Measurements from ENCODE around the gene MCUB. TPM values are rescaled to one million over a fixed set of nuclear protein-coding genes. Genes with fewer than 3 reads are reported as not detected.
"Not testable (repeated sequence)": the region's sequence is repeated elsewhere in the genome, so short reads cannot be mapped to it uniquely, and the experiment has no call there.

Gene MCUB
- total and polyA plus RNA-seq, 3 experiments from 2014 or later, result 68.7 to 159 (median 71.6) TPM

GRCh38 chr4:109579997-109580396 lies 20.0 kb downstream of the MCUB start:
- H3K4me1 Mint-ChIP-seq, result peaks cover 50 to 71% (median 66%) of the 10 kb centered on the region in 3 donors

GRCh38 chr4:109588176-109588575 lies 28.1 kb downstream of the MCUB start:
- Histone ChIP-seq H3K4me3 (ENCODE audit: low read length) (peak overlapping the region; percentile 21), H3K36me3 (ENCODE audit: insufficient read depth, low read length) (no peaks in the 10 kb centered on the region), H3K27ac (ENCODE audit: low read depth, low read length) (no peak overlapping the region), H3K9me3 (ENCODE audit: low read length) (no peaks in the 10 kb centered on the region), H3K4me1 (ENCODE audit: insufficient read depth, low read length) (peaks cover 40% of the 10 kb centered on the region), H3K27me3 (ENCODE audit: insufficient read depth, low read length, poor library complexity, severe bottlenecking) (no peaks in the 10 kb centered on the region)
- no peaks in the 10 kb centered on the region for H3K9me3 Mint-ChIP-seq
- H3K4me1 Mint-ChIP-seq, result peaks cover 77 to 98% (median 81%) of the 10 kb centered on the region in 3 donors
- POLR2A ChIA-PET, result interaction anchor here (0.7 kb wide), 1 partner anchor 27 kb away, joined by 4 read pairs; no protein-coding TSS in a partner anchor
- CTCF ChIA-PET, result no interaction called here
- H3K36me3 Mint-ChIP-seq, result peaks cover 4 to 15% (median 5%) of the 10 kb centered on the region in 3 donors
- peak overlapping the region in 7 of 8 donors; percentile 8 to 61 (median 40) for H3K27ac Mint-ChIP-seq
- no peak for DNase-seq
- H3K4me3 Mint-ChIP-seq, result peak overlapping the region in 2 of 7 donors; percentile 44 to 60
- H3K27me3 Mint-ChIP-seq, result no peaks in the 10 kb centered on the region

More at GRCh38 chr4:109579997-109580396, 20.0 kb downstream of the MCUB start:
- H3K9me3 ChIP-seq (ENCODE audit: low read length); H3K36me3 ChIP-seq (ENCODE audit: insufficient read depth, low read length); H3K4me3 ChIP-seq (ENCODE audit: low read length); H3K27ac ChIP-seq (ENCODE audit: low read depth, low read length); DNase-seq; H3K27ac Mint-ChIP-seq; H3K9me3 Mint-ChIP-seq; H3K4me3 Mint-ChIP-seq; H3K27me3 Mint-ChIP-seq; H3K27me3 ChIP-seq (ENCODE audit: insufficient read depth, low read length, poor library complexity, severe bottlenecking); CTCF ChIA-PET; POLR2A ChIA-PET: not testable (repeated sequence)
- peaks cover 22% of the 10 kb centered on the region for H3K4me1 ChIP-seq (ENCODE audit: insufficient read depth, low read length)
- peaks cover 7 to 38% (median 26%) of the 10 kb centered on the region in 3 donors for H3K36me3 Mint-ChIP-seq

- no peak overlapping the region for H3K27ac ChIP-seq (ENCODE audit: low read depth, low read length)
- Mint-ChIP-seq H3K4me1 (peaks cover 74 to 98% (median 81%) of the 10 kb centered on the region in 3 donors), H3K9me3 (no peaks in the 10 kb centered on the region), H3K27ac (peak overlapping the region in 7 of 8 donors; percentile 2 to 77 (median 31)), H3K4me3 (peak overlapping the region in 2 of 7 donors; percentile 25 to 42), H3K36me3 (peaks cover 0 to 17% (median 4%) of the 10 kb centered on the region in 3 donors), H3K27me3 (no peaks in the 10 kb centered on the region)
- DNase-seq, result no peak
- peaks cover 40% of the 10 kb centered on the region for H3K4me1 ChIP-seq (ENCODE audit: insufficient read depth, low read length)
- no peaks in the 10 kb centered on the region for H3K36me3 ChIP-seq (ENCODE audit: insufficient read depth, low read length)
- no peaks in the 10 kb centered on the region for H3K9me3 ChIP-seq (ENCODE audit: low read length)
- H3K4me3 ChIP-seq (ENCODE audit: low read length), result no peak overlapping the region
- ChIA-PET CTCF (no interaction called here), POLR2A (no interaction called here)
- no peaks in the 10 kb centered on the region for H3K27me3 ChIP-seq (ENCODE audit: insufficient read depth, low read length, poor library complexity, severe bottlenecking)
Observed at GRCh38 chr4:109589119-109589518, 29.1 kb downstream of the MCUB start.

- ChIA-PET POLR2A (no interaction called here), CTCF (no interaction called here)
- Histone ChIP-seq H3K4me3 (ENCODE audit: low read length) (no peak overlapping the region), H3K36me3 (ENCODE audit: insufficient read depth, low read length) (no peaks in the 10 kb centered on the region), H3K9me3 (ENCODE audit: low read length) (no peaks in the 10 kb centered on the region), H3K27ac (ENCODE audit: low read depth, low read length) (no peak overlapping the region), H3K27me3 (ENCODE audit: insufficient read depth, low read length, poor library complexity, severe bottlenecking) (no peaks in the 10 kb centered on the region), H3K4me1 (ENCODE audit: insufficient read depth, low read length) (peaks cover 40% of the 10 kb centered on the region)
- Mint-ChIP-seq H3K27ac (peak overlapping the region in 4 of 8 donors; percentile 31 to 77 (median 59)), H3K4me1 (peaks cover 69 to 97% (median 78%) of the 10 kb centered on the region in 3 donors), H3K9me3 (no peaks in the 10 kb centered on the region), H3K36me3 (peaks cover 0 to 17% (median 4%) of the 10 kb centered on the region in 3 donors), H3K4me3 (peak overlapping the region in 2 of 7 donors; percentile 25 to 42), H3K27me3 (no peaks in the 10 kb centered on the region)
- DNase-seq, result no peak
Observed at GRCh38 chr4:109589605-109590004, 29.6 kb downstream of the MCUB start.

GRCh38 chr4:109590905-109591304 lies 30.9 kb downstream of the MCUB start:
- no peaks in the 10 kb centered on the region for H3K9me3 Mint-ChIP-seq
- H3K27me3 ChIP-seq (ENCODE audit: insufficient read depth, low read length, poor library complexity, severe bottlenecking), result no peaks in the 10 kb centered on the region
- no peak overlapping the region for H3K27ac ChIP-seq (ENCODE audit: low read depth, low read length)
- H3K4me1 Mint-ChIP-seq, result peaks cover 56 to 84% (median 72%) of the 10 kb centered on the region in 3 donors
- H3K4me3 ChIP-seq (ENCODE audit: low read length), result no peak overlapping the region
- H3K4me3 Mint-ChIP-seq, result no peak overlapping the region
- peaks cover 0 to 15% (median 3%) of the 10 kb centered on the region in 3 donors for H3K36me3 Mint-ChIP-seq
- H3K27ac Mint-ChIP-seq, result peak overlapping the region in 4 of 8 donors; percentile 5 to 76 (median 20)
- CTCF ChIA-PET, result no interaction called here
- no peaks in the 10 kb centered on the region for H3K9me3 ChIP-seq (ENCODE audit: low read length)
- H3K4me1 ChIP-seq (ENCODE audit: insufficient read depth, low read length), result peaks cover 40% of the 10 kb centered on the region
- no peaks in the 10 kb centered on the region for H3K36me3 ChIP-seq (ENCODE audit: insufficient read depth, low read length)
- no peaks in the 10 kb centered on the region for H3K27me3 Mint-ChIP-seq
- POLR2A ChIA-PET, result interaction anchor here (0.7 kb wide), 1 partner anchor 73 kb away, joined by 3 read pairs; no protein-coding TSS in a partner anchor
- no peak for DNase-seq

GRCh38 chr4:109592367-109592766 lies 32.3 kb downstream of the MCUB start:
- ChIA-PET CTCF (no interaction called here), POLR2A (no interaction called here)
- DNase-seq, result no peak
- no peaks in the 10 kb centered on the region for H3K9me3 ChIP-seq (ENCODE audit: low read length)
- H3K4me3 ChIP-seq (ENCODE audit: low read length), result no peak overlapping the region
- Mint-ChIP-seq H3K4me3 (no peak overlapping the region), H3K27ac (peak overlapping the region in 2 of 8 donors; percentile 36 to 46), H3K4me1 (peaks cover 46 to 69% (median 65%) of the 10 kb centered on the region in 3 donors), H3K27me3 (no peaks in the 10 kb centered on the region), H3K36me3 (peaks cover 0 to 12% (median 0%) of the 10 kb centered on the region in 3 donors), H3K9me3 (no peaks in the 10 kb centered on the region)
- no peaks in the 10 kb centered on the region for H3K36me3 ChIP-seq (ENCODE audit: insufficient read depth, low read length)
- H3K4me1 ChIP-seq (ENCODE audit: insufficient read depth, low read length), result peaks cover 40% of the 10 kb centered on the region
- H3K27ac ChIP-seq (ENCODE audit: low read depth, low read length), result no peak overlapping the region
- H3K27me3 ChIP-seq (ENCODE audit: insufficient read depth, low read length, poor library complexity, severe bottlenecking), result no peaks in the 10 kb centered on the region

- DNase-seq; H3K36me3 ChIP-seq (ENCODE audit: insufficient read depth, low read length); H3K27me3 Mint-ChIP-seq; CTCF ChIA-PET; H3K4me3 Mint-ChIP-seq; H3K27me3 ChIP-seq (ENCODE audit: insufficient read depth, low read length, poor library complexity, severe bottlenecking); POLR2A ChIA-PET; H3K9me3 ChIP-seq (ENCODE audit: low read length); H3K4me3 ChIP-seq (ENCODE audit: low read length); H3K27ac ChIP-seq (ENCODE audit: low read depth, low read length); H3K9me3 Mint-ChIP-seq: not testable (repeated sequence)
- Mint-ChIP-seq H3K4me1 (peaks cover 35 to 57% (median 54%) of the 10 kb centered on the region in 3 donors), H3K36me3 (peaks cover 2 to 19% (median 10%) of the 10 kb centered on the region in 3 donors), H3K27ac (peak overlapping the region in 1 of 8 donors; percentile 93)
- H3K4me1 ChIP-seq (ENCODE audit: insufficient read depth, low read length), result peaks cover 25% of the 10 kb centered on the region
Observed at GRCh38 chr4:109595123-109595522, 35.1 kb downstream of the MCUB start.

GRCh38 chr4:109596420-109597085 lies 36.5 kb downstream of the MCUB start:
- H3K27me3 Mint-ChIP-seq; H3K27me3 ChIP-seq (ENCODE audit: insufficient read depth, low read length, poor library complexity, severe bottlenecking); H3K27ac Mint-ChIP-seq; H3K4me3 Mint-ChIP-seq; H3K27ac ChIP-seq (ENCODE audit: low read depth, low read length); H3K4me3 ChIP-seq (ENCODE audit: low read length); POLR2A ChIA-PET; H3K9me3 ChIP-seq (ENCODE audit: low read length); H3K9me3 Mint-ChIP-seq; CTCF ChIA-PET; H3K36me3 ChIP-seq (ENCODE audit: insufficient read depth, low read length); DNase-seq: not testable (repeated sequence)
- Mint-ChIP-seq H3K4me1 (peaks cover 30 to 54% (median 52%) of the 10 kb centered on the region in 3 donors), H3K36me3 (peaks cover 2 to 19% (median 15%) of the 10 kb centered on the region in 3 donors)
- peaks cover 20% of the 10 kb centered on the region for H3K4me1 ChIP-seq (ENCODE audit: insufficient read depth, low read length)

Data from CD8-positive, alpha-beta memory T cell (primary cell).